MV-4-11 (cell line): Measurements from ENCODE around the gene SLC25A19.
"Not testable (repeated sequence)": the region's sequence is repeated elsewhere in the genome, so short reads cannot be mapped to it uniquely, and the experiment has no call there.

ENCODE experiments used
- DNase-seq: peaks from one replicate; lab custom pipeline; 2025; lab: John Stamatoyannopoulos, UW

SLC25A19 gene

DNA sequence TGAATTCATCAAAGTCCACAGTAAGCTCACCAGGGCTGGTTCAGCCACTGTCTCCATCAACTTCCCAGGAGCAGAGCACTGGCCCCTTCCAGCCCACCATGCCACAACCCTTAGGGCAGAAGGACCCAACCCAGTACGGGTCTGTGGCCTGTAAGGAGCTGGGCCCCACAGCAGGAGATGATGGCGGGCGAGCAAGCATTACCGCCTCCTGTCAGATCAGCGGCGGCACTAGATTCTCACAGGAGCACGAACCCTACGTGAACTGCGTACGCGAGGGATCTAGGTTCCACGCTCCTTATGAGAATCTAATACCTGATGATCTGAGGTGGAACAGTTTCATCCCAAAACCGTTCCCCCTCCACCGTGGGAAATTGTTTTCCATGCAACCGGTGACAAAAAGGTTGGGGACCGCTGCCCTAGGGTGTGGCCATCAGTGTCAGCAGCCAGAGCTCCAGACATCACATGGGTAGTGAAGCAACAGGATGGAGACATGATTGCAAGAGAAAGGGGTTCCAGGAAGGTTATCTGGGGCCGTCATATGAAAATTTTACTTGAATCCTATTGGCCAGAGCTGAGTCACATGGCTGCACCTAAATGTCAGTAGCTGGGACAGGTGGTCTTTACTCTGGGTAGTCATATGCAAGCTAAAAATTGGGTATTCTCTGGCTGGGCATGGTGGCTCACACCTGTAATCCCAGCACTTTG lies 12.4 kb upstream of the SLC25A19 start:
- DNase-seq: peak; percentile 17

GRCh38 chr17:75301049-75301448 lies 11.8 kb upstream of the SLC25A19 start:
- no peak for DNase-seq

DNA sequence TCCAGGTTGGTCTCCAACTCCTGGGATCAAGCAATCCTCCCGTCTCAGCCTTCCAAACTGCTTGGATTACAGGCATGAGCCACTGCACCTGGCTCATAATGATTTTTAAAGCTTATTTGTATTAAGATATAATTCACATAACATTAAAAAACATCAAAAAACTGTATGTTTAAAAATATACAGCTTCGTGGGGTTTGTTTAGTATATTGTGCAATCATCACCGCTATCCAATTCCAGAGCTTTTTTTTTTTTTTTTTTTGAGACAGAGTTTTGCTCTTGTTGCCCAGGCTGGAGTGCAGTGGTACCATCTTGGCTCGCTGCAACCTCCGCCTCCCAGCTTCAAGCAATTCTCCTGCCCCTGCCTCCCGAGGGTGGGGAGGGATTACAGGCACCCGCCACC lies 11.0 kb upstream of the SLC25A19 start:
- DNase-seq: no peak

GRCh38 chr17:75295201-75296158 lies 6.2 kb upstream of the SLC25A19 start:
- DNase-seq: peak; percentile 96

- DNase-seq: peak; percentile 53
Measured at GRCh38 chr17:75292810-75293448, 3.7 kb upstream of the SLC25A19 start.

GRCh38 chr17:75289832-75290337 lies 652 bp upstream of the SLC25A19 start:
- DNase-seq: peak; percentile 86

GRCh38 chr17:75288770-75289114 lies 491 bp downstream of the SLC25A19 start:
- peak; percentile 36 for DNase-seq

DNA sequence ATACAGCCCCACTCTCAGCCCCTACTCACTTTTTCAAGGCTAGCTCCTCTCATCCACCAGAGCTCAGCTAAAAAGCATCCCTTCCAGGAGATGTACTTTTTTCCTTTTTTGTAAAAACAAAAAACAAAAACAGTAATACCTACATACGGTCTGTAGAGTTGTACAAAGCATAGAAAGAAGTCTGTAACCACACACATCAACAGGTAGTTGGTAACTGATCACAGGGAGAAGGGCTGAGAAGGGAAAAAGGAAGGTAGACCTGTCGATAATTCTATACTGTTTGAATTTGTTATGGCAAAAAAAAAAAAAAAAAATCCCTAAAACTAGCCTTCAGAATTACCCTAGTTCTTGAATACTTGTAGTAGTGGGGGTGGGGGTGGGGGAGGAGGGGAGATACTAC lies 874 bp downstream of the SLC25A19 start:
- DNase-seq: no peak

DNA sequence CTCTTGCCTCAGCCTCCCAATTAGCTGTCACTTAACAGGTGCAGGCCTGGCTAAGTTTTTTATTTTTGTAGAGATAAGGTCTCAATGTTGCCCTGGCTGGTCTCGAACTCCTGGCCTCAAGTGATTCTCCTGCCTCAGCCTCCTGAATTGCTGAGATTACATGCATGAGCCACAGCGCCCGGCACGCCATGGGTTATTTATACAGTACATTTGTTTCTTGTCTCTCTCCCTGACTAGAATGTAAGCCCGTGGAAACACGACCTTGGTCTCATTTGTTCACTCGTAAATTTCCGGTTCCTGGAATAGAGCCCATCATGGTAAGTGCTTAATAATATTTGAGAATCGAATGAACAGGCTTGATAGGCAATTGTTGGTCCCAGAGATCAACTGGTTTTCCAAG lies 2.0 kb downstream of the SLC25A19 start:
- no peak for DNase-seq

GRCh38 chr17:75285123-75285522 lies 4.1 kb downstream of the SLC25A19 start:
- no peak for DNase-seq

GRCh38 chr17:75280189-75280588 lies 9.0 kb downstream of the SLC25A19 start:
- not testable (repeated sequence) for DNase-seq

- no peak for DNase-seq
Measured at GRCh38 chr17:75277664-75278071, 11.6 kb downstream of the SLC25A19 start.

DNA sequence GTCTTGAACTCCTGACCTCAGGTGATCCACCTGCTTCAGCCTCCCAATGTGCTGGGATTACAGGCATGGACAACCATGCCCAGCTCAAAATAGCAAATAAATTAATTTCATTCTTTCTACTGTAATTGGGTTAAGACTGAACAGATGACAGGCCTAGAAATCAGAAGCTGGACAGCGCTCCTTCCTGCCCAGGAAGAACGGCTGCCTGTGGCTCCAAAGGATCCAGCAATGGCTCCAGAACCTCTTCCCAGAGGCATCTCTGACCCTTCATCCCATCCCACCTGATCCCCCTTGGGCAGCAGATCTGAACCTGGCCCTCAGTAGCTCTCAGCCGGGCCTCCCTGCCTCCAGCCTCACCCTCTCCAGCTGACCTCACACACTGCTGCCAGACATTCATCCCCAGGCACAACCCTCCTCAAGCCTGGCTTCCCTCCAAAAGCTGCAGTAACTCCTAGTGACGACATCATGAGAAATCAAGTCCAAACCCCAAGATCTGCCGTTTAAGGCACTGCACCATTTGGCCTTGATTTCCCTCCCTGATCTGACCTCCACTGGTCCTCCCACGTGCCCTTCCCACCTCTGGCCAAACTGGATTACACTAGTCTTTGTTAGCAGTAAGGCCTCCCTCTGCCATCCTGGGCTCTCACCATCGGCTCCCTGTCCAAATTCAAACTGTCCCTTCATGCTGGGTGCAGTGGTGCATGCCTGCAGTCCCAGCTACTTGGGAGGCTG lies 15.1 kb downstream of the SLC25A19 start:
- DNase-seq: peak; percentile 20

- no peak for DNase-seq
Measured at GRCh38 chr17:75272848-75273184, 16.4 kb downstream of the SLC25A19 start.

GRCh38 chr17:75271955-75272847 lies 17.0 kb downstream of the SLC25A19 start:
- DNase-seq: peak; percentile 40

DNA sequence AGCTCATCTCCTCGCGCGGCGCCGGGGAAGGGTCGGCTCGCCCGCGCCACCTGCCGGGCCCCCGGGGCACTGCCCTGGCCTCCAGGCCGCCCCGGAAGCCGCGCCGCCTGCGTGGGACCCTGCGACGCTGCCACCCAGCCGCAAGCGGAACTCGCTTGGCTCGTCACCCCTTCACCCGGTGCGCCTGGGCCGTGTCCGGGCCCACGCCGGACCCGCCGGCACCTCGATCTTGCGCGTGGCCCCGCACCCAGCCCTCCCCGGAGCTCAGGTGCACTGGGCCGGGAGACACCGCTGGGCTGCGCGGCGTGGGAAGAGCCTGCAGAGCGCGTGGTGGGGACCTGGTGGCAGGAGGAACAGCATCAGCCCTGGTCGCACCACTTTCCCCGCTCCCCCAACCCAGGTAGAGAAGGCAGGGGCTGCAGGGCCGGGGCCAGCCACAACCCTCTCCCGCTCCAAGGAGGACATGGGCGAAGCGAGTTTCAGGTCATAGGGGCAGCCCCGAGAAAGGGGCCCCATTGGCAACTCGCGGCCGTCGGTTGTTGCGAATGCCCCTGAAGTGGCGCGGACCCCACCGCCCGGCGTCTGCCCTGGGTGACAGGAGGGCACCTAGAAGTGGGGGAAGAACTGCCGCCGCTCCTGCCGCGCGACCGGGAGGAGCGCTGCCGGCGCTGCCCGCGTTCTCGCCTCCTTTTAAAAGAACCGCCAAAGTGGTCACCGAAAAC lies 17.8 kb downstream of the SLC25A19 start:
- peak; percentile 73 for DNase-seq

GRCh38 chr17:75270966-75271232 lies 18.3 kb downstream of the SLC25A19 start, which contains the start of gene MIF4GD:
MIF4GD (minus strand) TSS chr17:75271231; CDS start chr17:75270195, 1,036 bp downstream.
- no peak for DNase-seq

- DNase-seq: peak; percentile 81
Measured at GRCh38 chr17:75270218-75270965, 18.8 kb downstream of the SLC25A19 start.

DNA sequence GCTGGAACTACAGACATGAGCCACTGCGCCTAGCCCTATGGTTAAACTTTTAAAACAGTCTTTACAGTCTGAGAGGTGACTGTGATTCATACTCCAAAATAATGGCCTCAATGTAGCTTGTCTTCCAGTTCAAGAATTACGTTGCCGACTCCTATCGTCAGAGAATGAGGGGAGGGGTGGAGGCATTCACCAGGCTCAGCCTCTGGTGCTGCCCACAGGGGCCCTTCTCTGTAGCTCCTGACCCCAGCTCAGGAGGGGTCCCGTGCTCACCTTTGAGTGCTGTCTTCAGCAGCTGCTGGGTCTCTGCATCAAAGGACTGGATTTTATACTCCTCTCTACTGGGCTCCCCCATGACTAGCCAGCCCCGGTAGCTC lies 19.4 kb downstream of the SLC25A19 start:
- no peak for DNase-seq
